Activated naive CD4-positive, alpha-beta T cell treated with anti-CD3 and anti-CD28 coated beads, Interleukin-2, amount 10 ng/mL, durations not matched to agents 7 days and 5 days (primary cell): ENCODE measurements around the gene CMTM6.

Source experiments
- CTCF ChIA-PET: fragments of 350-600 bp; sonication (Branson Sonifier 250); formaldehyde crosslinking; loops from one replicate; lab custom pipeline; 2021; ENCODE audit warnings: antibody characterized with exemption; lab: Charles Lee
- DNase-seq: peaks from one replicate; pipeline ENCODE4 v3.0.0-alpha.2; 2020
- H3K27ac Mint-ChIP-seq: one replicate; pipeline ENCODE4 v1.8.0; 2021; ENCODE audit warnings: mild to moderate bottlenecking, moderate library complexity, mixed read lengths
- H3K27me3 Mint-ChIP-seq: one replicate; pipeline ENCODE4 v1.8.0; 2021; ENCODE audit warnings: mild to moderate bottlenecking, mixed read lengths
- H3K36me3 Mint-ChIP-seq: one replicate; pipeline ENCODE4 v1.8.0; 2021; ENCODE audit warnings: mixed read lengths
- H3K4me1 Mint-ChIP-seq: one replicate; pipeline ENCODE4 v1.8.0; 2021; ENCODE audit warnings: mixed read lengths
- H3K4me3 Mint-ChIP-seq: one replicate; pipeline ENCODE4 v1.8.0; 2021; ENCODE audit warnings: mild to moderate bottlenecking, moderate library complexity, mixed read lengths
- H3K9me3 Mint-ChIP-seq: one replicate; pipeline ENCODE4 v1.8.0; 2021; ENCODE audit warnings: mixed read lengths

CMTM6 gene

DNA sequence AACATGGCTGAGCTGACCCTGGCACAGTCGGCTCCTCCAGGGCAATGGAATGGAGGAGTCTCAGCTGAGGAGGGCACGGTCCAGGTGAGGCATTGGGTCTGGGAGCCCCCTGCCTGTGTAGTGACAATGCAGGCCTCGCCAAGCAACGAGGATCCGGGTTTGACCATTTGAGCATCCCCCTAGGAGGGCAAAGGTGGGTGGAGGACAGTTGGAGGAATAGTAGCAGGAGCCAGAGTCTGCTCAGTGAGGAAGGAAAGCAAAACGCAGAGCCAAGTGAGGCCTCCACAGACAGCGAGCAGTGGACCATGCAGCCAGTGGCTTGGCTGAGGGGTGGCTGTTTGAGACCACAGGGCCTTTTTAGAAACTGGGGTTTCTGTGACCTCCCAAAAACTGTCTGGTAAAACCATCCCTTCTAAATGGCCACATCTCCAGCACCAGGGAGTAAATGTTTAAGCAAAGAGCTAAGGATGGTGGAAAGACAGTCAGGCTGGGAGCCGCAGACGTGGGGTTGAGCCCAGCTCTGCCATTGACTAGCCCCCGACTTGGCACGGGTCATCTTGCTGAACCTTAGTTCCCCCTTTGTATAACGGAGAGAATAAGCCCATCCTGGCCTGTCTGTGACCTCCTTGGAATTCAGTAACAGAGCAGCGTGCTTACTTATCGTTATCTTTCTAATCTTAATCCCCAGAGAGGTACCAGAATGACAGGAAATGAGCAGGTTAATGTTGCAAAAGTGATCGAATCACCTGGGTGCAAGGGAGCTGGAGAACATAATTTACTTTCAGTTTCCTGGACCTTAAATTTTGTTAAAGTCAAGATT, 46.8 kb downstream of the CMTM6 start:
- DNase-seq = no peak
- peak overlapping the region; percentile 17 for H3K4me3 Mint-ChIP-seq
- peaks cover 2% of the 10 kb centered on the region for H3K9me3 Mint-ChIP-seq
- H3K36me3 Mint-ChIP-seq = peaks cover 36% of the 10 kb centered on the region
- H3K27me3 Mint-ChIP-seq = no peaks in the 10 kb centered on the region
- H3K27ac Mint-ChIP-seq = peak overlapping the region; percentile 94
- H3K4me1 Mint-ChIP-seq = peaks cover 35% of the 10 kb centered on the region
- CTCF ChIA-PET = interaction anchor here (1.0 to 2.7 kb wide), 6 partner anchors 12 to 81 kb away, joined by 3 to 16 read pairs (median 4); no protein-coding TSS in a partner anchor

DNA sequence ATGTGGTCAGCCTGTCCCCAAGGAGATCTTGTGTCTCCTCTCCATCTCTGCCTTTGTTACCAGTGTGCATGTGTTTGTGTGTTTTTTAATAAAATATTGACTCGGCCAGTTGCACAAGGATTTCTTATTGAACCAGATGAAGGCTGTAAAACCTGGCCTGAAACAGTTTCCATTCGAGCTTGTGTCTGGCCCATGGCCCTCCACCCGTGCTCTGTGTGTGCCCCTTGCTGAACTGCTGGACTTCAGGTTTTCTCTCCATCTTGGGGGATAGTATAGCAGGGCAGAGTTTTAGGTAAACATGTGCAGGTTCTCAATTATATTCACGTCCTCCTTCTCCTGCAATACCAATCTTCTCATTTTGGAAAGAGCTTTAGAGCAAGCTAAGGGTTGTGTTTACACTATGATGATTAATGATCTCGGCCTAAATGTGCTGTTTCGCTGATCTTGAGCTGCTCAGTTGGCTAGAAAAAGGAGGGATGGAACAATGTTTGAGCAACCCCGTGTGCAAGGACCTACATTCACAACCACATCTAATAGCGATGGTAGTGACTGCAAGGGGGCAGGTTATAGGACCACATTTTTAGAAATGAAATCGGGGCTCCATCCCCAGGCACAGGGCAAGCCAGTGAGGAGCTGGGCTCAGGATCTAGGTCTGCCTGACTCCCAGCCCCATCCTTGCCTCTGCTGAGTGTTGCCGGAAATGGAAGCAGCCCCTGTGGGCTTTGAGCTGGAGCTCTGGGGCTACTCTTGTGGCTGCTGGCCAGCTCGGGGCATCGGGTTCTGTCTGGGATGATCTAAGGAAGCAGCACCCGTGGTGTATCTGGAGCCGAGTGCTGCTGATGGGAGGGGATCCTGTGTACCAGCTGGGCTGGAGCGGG, 47.7 kb downstream of the CMTM6 start:
- peak overlapping the region; percentile 2 for H3K27ac Mint-ChIP-seq
- no peak overlapping the region for H3K4me3 Mint-ChIP-seq
- H3K27me3 Mint-ChIP-seq = no peaks in the 10 kb centered on the region
- peaks cover 2% of the 10 kb centered on the region for H3K9me3 Mint-ChIP-seq
- H3K4me1 Mint-ChIP-seq = peaks cover 35% of the 10 kb centered on the region
- no peak for DNase-seq
- H3K36me3 Mint-ChIP-seq = peaks cover 40% of the 10 kb centered on the region
- CTCF ChIA-PET = interaction anchor here (0.9 to 1.2 kb wide), 4 partner anchors 30 to 80 kb away, joined by 3 read pairs; no protein-coding TSS in a partner anchor

DNA sequence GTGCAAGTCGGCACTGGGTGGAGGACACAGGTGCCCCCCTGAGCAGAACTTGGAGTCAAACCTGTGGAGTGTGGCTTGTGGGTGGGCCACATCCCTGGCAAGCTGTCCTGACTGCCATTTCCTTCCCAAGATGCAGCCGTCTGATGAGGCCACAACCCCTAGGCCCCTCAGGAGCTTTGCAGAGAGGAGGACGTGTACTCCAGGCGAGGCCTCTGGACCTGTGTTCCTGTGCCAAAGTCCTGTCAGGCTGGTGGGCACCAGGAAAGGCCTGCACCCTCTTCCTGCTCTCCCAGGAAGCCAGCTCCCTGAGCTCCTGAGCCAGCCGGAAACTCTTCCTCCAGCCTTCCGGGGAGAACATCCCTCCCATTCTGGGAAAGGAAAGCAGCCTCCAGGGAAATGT, 48.5 kb downstream of the CMTM6 start:
- CTCF ChIA-PET = interaction anchor here (1.1 to 1.2 kb wide), 2 partner anchors 29 to 78 kb away, joined by 3 read pairs; no protein-coding TSS in a partner anchor
- H3K27ac Mint-ChIP-seq = no peak overlapping the region
- H3K9me3 Mint-ChIP-seq = peaks cover 2% of the 10 kb centered on the region
- H3K4me3 Mint-ChIP-seq = no peak overlapping the region
- H3K36me3 Mint-ChIP-seq = peaks cover 44% of the 10 kb centered on the region
- DNase-seq = no peak
- no peaks in the 10 kb centered on the region for H3K27me3 Mint-ChIP-seq
- peaks cover 35% of the 10 kb centered on the region for H3K4me1 Mint-ChIP-seq

DNA sequence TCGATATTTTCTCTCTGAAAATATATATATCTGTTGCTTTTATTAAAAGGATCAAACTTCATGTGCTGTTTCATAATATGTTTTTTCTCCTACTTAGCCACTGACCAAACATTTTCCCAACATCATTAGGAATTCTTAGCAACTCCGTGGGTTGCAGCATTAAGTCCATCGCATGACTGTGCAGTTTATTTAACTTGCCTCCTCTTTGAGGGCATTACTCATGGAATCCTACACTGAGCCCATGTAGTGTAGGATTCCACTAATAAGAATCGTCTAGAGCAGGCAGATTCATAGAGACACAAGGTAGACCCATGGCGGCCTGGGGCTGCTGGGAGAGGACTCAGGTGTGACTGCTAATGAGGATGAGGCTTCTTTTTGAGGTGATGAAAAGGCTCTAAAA, 49.3 kb downstream of the CMTM6 start:
- H3K9me3 Mint-ChIP-seq = peaks cover 2% of the 10 kb centered on the region

GRCh38 chr3:32452009-32452408, 50.6 kb downstream of the CMTM6 start:
- CTCF ChIA-PET = no interaction called here
- no peak for DNase-seq
- H3K9me3 Mint-ChIP-seq = no peaks in the 10 kb centered on the region
- no peaks in the 10 kb centered on the region for H3K27me3 Mint-ChIP-seq
- H3K4me1 Mint-ChIP-seq = peaks cover 34% of the 10 kb centered on the region
- peaks cover 51% of the 10 kb centered on the region for H3K36me3 Mint-ChIP-seq
- H3K4me3 Mint-ChIP-seq = no peak overlapping the region
- no peak overlapping the region for H3K27ac Mint-ChIP-seq

More for the DNA sequence above, 49.3 kb downstream of the CMTM6 start:
- H3K4me3 Mint-ChIP-seq = no peak overlapping the region
- DNase-seq = no peak
- CTCF ChIA-PET = no interaction called here
- H3K4me1 Mint-ChIP-seq = peaks cover 36% of the 10 kb centered on the region
- H3K27ac Mint-ChIP-seq = peak overlapping the region; percentile 55
- H3K27me3 Mint-ChIP-seq = no peaks in the 10 kb centered on the region
- peaks cover 47% of the 10 kb centered on the region for H3K36me3 Mint-ChIP-seq

- Mint-ChIP-seq H3K27ac (no peak overlapping the region), H3K27me3 (no peaks in the 10 kb centered on the region), H3K4me1 (peaks cover 34% of the 10 kb centered on the region), H3K36me3 (peaks cover 57% of the 10 kb centered on the region), H3K9me3 (no peaks in the 10 kb centered on the region), H3K4me3 (no peak overlapping the region)
- no peak for DNase-seq
- CTCF ChIA-PET = no interaction called here
Observed at GRCh38 chr3:32450992-32451659, 51.5 kb downstream of the CMTM6 start.

DNA sequence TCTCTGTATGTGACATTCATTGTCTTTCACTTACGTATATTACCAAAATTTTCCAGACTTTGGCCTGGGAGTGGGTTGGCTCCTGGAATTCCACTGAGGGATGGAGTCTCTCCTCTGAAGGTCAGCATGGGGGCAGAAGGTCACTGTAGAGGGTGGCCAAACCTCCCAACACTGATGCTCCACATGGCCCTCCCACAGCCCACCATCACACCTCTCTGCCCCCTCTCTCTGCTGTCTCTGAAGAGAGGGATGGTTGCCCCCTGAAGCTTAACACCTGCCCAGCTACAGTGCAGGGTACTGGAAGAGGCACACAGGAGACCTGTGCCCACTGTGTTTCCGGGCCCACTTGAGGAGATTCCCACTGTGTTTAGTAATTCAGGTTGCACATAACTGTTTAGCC, 52.2 kb downstream of the CMTM6 start:
- H3K4me1 Mint-ChIP-seq = peaks cover 28% of the 10 kb centered on the region
- H3K9me3 Mint-ChIP-seq = no peaks in the 10 kb centered on the region
- CTCF ChIA-PET = no interaction called here
- H3K27ac Mint-ChIP-seq = no peak overlapping the region
- peaks cover 61% of the 10 kb centered on the region for H3K36me3 Mint-ChIP-seq
- DNase-seq = no peak
- H3K4me3 Mint-ChIP-seq = no peak overlapping the region
- H3K27me3 Mint-ChIP-seq = no peaks in the 10 kb centered on the region

- Mint-ChIP-seq H3K36me3 (peaks cover 62% of the 10 kb centered on the region), H3K9me3 (no peaks in the 10 kb centered on the region), H3K27ac (no peak overlapping the region), H3K4me1 (peaks cover 23% of the 10 kb centered on the region), H3K4me3 (no peak overlapping the region), H3K27me3 (no peaks in the 10 kb centered on the region)
- DNase-seq = peak; percentile 8
- CTCF ChIA-PET = interaction anchor here (1.3 kb wide), 1 partner anchor 14 kb away, joined by 3 read pairs; no protein-coding TSS in a partner anchor
Observed at GRCh38 chr3:32449691-32450090, 53.0 kb downstream of the CMTM6 start.

DNA sequence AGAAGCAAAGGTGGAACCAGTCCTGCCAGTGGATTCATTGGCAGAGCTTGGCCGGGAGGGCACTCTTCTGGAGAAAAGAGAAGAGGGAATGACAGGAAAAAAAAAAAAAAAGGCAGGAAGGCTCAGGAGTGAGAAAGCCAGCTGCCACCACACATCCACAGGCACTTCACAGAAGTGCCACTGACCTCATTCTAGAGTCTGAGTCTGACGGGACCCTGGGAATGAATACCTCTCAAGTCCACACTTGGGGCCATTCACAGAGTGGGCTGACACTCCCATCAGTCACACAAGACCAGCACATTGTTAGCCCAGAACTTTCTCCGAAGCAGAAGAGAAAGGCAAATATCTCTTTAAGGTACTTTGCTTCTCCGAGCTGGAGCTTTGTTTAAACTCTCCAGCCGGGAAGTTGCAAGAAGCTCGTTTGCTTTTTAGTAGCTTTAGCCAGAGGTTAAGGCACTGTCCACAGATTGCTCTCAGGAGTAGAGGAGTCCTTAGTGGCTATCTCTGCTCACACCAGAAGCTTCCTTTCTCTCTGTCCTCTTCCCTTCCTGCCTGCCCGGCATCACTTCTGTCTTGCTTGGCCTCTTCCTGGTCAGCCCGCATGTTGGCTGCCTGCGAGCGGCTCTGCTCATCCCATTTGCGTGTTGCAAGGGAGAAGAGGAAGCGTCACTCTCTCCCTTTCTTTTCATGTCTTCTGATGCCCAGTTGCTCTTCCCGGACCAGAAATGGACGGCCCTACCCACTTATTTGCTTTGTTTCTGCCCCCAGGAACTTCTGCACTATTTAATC, 53.8 kb downstream of the CMTM6 start:
- Mint-ChIP-seq H3K27me3 (no peaks in the 10 kb centered on the region), H3K27ac (peak overlapping the region; percentile 75), H3K36me3 (peaks cover 64% of the 10 kb centered on the region), H3K9me3 (no peaks in the 10 kb centered on the region), H3K4me3 (no peak overlapping the region), H3K4me1 (peaks cover 27% of the 10 kb centered on the region)
- DNase-seq = peak; percentile 10
- CTCF ChIA-PET = interaction anchor here (1.2 to 1.3 kb wide), 2 partner anchors 9 to 14 kb away, joined by 3 to 5 read pairs; no protein-coding TSS in a partner anchor

- no peaks in the 10 kb centered on the region for H3K27me3 Mint-ChIP-seq
- H3K4me3 Mint-ChIP-seq = no peak overlapping the region
- DNase-seq = no peak
- peaks cover 65% of the 10 kb centered on the region for H3K36me3 Mint-ChIP-seq
- peaks cover 35% of the 10 kb centered on the region for H3K4me1 Mint-ChIP-seq
- H3K9me3 Mint-ChIP-seq = no peaks in the 10 kb centered on the region
- H3K27ac Mint-ChIP-seq = peak overlapping the region; percentile 2
- CTCF ChIA-PET = interaction anchor here (1.2 kb wide), 1 partner anchor 10 kb away, joined by 5 read pairs; no protein-coding TSS in a partner anchor
Observed at GRCh38 chr3:32447865-32448400, 54.7 kb downstream of the CMTM6 start.

GRCh38 chr3:32443478-32443877, 59.2 kb downstream of the CMTM6 start:
- no peak for DNase-seq
- Mint-ChIP-seq H3K4me3 (no peak overlapping the region), H3K27ac (no peak overlapping the region), H3K27me3 (no peaks in the 10 kb centered on the region), H3K9me3 (no peaks in the 10 kb centered on the region), H3K36me3 (peaks cover 55% of the 10 kb centered on the region), H3K4me1 (peaks cover 65% of the 10 kb centered on the region)
- CTCF ChIA-PET = no interaction called here

DNA sequence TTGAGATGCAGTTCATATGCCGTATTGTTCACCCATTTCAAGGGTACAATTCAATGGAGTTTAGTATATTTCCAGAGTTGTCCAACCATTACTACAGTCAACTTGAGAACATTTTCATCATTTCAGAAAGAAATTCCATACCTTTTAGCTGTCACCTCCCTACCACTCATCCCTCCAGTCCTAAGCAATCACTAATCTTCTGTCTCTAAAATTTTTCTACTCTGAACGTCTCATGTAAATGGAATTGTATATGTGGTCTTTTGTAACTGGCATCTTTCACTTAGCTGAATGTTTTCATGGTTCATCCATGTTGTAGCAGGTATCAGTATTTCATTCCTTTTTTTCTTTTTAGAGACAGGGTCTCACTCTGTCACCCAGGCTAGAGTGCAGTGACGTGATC, 59.9 kb downstream of the CMTM6 start:
- no peak for DNase-seq
- peak overlapping the region; percentile 60 for H3K27ac Mint-ChIP-seq
- H3K36me3 Mint-ChIP-seq = peaks cover 49% of the 10 kb centered on the region
- no peak overlapping the region for H3K4me3 Mint-ChIP-seq
- no peaks in the 10 kb centered on the region for H3K9me3 Mint-ChIP-seq
- peaks cover 65% of the 10 kb centered on the region for H3K4me1 Mint-ChIP-seq
- no peaks in the 10 kb centered on the region for H3K27me3 Mint-ChIP-seq
- CTCF ChIA-PET = no interaction called here
